CD4-positive, alpha-beta T cell treated with Interleukin-15 for 1 hour (primary cell): ENCODE results near the gene PLXNA3.

Experiments
- DNase-seq: peaks from one replicate; pipeline ENCODE4 v3.0.0-alpha.2; 2020

The PLXNA3 gene

DNA sequence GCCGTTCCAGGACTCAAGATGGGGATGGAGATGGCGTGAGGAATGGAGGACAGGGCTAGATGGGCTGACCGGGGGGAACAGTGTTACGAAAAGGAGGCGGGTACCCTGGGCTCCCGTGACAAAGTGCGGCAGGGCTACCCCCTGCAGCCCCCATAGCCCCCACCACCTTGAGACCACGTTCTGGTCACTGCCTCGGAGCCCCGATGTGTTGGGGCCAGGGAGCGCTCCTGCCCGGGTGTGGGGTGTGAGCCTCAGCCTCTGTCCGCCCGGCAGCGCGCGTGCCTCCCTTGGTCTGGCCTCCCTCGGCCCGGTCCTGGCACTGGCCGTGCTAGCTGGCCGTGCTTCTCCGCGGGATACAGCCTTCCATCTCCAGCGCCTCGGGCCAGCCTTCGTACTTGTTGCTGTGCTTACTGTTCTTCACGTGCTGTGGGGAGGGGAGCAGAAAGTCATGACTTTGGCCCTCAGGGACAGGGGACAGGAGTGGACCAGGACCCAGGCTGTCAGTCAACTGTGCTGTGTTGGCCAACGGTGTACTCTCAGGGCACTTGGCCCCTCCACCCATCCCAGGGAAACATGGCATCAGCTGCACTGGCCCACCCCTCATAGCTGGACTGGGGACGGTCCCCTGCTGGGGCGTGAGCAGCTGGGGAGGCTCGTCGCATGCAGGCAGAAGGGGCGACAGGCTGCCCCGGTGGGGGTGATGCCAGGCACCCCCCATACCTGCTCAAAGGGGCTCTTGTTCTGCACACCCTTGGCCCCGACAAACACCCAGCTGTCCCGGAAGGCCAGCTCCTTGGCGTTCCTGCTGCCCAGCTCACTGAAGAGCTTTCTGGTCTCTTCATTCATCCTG is 48.6 kb downstream of the PLXNA3 start:
- no peak for DNase-seq

DNA sequence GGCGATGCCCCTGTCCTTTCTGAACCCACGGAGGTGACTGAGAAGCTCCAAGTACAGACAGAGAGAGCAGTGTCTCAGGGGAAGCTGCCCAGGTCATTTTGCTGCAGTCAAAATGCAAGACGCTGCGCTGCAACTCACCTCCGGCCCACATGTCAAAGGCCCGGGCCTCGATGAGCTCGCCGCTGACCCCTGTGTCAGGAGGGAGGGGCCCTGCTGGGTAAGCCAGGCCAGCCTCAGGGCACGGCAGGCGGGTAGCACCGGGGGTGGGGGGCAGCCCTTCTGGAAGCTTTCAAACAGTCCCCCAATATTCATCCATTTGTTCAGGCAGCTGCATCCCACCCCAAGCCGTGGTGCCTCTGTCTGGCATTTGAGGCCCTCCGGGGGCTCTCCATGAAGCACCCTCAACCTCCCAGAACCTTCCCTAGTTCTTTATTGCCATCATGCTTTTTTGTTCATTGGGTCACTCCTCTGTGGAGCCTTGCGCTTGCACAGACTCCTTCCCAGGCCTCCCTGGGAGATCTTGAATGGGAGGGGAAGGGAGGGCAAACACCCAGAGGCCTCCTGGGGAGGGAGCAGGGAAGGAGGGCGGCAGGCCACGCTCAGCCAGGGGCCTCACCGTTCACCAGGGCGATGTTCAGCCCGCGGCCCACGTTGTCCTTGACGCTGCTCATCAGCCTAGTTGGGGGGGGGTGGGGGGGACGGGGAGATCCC is 49.7 kb downstream of the PLXNA3 start:
- no peak for DNase-seq

DNA sequence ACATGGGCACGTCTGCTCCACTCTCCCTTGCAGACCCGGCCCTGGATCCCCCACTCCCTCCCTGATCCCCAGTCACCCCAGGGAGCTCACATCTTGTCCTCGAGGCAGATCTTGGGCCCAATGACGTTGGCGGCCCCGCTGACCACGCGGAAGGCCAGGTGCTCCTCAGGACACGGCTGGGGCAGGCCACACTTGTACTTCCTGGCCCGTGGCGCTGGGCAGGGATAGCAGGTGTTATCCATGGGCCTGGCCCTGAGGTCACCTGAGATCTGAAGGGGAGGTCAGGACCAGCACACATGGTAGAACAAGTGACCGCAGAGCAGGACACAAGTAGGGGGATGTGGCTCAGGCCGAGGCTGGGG is 50.3 kb downstream of the PLXNA3 start:
- no peak for DNase-seq

DNA sequence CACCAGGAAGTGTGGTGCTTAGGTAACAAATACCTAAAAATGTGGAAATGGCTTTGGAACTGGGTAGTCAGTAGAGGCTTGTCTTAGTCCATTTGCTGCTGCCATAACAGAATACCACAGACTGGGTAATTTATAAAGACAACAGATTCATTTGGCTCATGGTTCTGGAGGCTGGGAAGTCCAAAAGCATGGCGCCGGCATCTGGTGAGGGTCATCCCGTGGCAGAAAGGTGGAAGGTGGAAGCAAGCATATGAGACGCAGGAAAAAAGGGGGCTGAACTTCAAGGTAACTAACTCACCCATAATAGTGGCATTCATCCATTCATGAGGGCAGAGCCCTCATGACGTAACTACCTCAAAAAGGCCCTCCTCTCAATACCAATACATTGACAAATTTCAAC is 51.4 kb downstream of the PLXNA3 start:
- no peak for DNase-seq

DNA sequence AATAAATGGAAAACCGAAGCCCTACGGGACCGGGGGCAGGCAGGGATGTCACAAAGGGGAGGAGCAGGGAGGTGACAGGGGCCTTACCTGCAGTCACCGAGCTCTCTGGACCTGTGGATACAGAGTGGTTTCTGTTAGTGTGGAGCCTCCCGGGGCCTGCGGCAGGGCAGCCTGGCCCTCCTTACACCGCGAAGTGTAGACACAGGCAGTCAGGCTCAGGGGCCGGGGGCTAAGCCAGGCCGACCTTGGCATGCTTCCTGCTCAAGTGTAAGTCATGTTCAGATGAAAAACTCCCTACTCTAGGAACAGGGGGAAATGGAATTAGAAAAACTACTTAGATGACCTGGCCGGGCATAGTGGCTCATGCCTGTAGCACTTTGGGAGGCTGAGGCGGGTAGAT is 53.7 kb downstream of the PLXNA3 start:
- no peak for DNase-seq

DNA sequence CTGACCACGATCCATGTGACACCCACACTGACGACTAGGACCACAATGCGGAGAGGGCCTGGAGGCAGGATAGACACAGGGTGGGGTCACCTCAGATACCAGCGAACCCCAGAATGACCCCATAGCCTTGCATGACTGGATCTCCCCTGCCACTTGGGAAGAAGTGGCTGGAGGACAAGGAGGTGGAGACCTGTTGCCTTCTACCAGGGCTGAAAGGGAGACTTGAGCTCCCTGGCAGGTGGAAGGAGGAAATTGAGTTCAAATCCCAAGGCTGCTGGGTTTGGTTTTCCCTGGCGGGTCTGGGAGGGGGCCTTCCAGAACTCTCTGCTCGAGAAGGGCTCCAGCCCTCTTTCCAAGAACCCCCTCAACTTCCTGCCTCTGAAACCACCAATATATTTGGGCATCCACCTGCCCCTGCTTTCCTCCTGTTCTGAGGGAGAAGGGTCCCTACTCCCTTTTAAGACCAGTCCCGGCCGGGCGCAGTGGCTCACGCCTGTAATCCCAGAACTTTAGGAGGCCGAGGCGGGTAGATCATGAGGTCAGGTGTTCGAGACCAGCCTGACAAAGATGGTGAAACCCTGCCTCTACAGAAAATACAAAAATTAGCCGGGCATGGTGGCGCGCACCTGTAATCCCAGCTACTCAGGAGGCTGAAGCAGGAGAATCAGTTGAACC is 54.9 kb downstream of the PLXNA3 start:
- DNase-seq: no peak

DNA sequence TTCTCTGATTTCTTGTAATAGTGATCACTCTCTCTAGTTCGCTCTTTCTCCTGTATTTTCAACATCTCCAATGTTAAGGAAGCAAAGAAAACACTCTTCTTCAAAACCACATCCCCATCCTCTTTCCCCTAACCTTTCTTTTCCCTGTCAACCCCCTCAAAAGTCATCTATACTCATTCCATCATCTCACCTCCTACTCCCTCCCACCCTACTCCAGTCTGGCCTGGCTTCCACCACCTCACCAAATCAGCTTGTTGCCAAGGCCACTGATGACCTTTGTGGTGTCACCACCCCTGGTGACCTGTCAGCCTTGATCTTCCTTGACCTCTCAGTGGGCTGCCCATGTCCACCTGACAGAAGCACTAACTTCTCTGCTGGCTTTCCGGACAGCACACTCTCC is 55.6 kb downstream of the PLXNA3 start:
- DNase-seq: no peak

DNA sequence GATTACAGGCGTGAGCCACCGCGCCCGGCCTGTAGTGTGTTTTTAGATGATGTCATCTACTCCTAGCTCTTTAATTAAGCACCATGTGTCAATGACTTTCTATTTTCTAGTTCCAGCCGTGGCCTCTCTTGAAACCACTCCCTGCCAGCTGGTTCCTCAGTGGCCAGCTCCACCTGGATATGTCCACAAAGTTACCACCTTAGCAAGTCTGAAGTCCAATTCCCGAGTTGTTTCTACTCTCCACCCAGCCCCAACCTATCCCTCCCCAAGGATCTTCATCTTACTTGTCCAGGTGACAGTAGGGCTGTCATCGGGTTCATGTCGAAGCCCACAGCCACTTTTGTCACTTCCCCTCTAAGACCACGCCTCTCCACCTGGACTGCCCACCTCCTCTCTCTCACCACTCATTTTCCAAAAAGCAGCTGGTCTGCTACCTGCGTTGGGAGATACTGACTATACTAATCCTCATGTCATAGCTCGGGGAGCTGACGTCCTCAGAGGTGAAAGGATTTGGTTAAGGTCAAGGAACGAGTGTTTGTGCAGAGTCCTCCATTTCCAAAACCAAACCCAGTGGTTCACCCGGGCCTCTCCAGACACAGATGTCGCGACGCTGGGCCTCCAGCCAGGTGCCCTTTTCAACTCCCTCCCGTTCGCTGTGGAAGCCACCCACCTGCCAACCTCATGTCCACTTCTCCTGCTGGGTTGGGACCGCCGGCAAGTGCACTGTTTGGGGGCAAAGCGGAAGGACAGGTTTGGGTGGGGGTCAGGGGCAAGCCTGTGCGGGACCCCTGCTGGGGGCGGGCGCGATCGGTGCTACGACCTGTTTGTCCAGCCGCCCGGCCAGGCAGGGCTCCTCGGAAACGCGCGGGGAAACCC is 57.2 kb downstream of the PLXNA3 start:
- DNase-seq: no peak

DNA sequence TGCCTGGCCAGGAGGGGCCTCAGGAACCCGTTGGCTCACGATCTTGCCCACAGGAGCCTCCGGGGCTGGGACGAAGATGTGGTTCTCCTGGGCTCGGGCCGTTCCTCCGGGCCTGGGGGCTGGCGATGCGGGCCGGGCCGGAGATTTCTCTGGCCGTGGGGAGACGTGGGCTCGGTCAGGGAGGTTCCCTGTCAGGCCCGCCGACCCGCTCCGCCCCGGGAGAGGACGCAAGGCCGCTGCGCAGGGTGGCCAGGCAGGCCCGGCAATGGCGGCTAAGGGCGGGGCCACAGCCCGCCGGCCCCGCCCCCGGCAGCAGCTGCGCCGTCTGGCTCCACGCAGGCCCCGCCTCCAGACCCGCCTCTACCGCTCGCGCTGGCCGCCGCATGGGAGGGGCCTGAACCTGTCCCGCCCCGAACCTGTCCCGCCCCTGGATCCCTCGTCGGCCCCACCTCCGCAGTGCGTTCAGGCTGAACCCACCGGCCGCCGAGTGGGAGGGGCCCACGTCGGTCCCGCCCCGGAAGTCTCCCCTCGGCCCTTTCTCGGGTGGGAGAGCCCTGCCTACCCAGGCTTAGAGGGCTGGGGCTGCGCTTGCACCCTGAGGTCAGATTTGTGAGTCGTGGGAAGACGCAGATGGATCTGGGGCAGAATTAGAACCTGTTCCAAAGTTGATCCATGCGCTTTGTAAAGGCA is 58.0 kb downstream of the PLXNA3 start, which contains the start of gene FAM3A:
TSS of gene FAM3A (minus strand) at position 267 of the 690 bp plus-strand sequence. CDS start 460 bp downstream, outside the sequence.
- peak; percentile 93 for DNase-seq

DNA sequence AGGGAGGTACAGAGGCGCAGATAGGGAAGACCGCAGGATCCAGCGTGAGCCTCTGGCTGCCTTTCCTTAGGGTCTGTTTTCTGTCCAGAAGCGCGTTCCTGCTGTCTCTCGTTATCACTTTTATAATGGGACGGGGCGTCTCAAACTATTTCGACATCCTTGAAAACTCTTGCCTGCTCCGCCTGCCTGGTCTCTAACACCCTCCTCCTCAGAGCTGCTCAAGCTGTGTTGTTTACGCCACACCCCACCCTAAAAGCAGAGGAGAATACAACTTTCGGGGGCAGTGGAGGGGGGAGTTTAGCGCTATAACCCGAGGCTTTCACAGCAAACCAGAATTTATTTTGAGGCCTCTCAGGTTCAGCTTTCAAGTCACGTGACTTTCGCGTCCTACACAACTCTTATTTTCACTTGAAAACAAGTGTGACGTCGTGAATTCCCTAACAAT is 58.6 kb downstream of the PLXNA3 start:
- no peak for DNase-seq

DNA sequence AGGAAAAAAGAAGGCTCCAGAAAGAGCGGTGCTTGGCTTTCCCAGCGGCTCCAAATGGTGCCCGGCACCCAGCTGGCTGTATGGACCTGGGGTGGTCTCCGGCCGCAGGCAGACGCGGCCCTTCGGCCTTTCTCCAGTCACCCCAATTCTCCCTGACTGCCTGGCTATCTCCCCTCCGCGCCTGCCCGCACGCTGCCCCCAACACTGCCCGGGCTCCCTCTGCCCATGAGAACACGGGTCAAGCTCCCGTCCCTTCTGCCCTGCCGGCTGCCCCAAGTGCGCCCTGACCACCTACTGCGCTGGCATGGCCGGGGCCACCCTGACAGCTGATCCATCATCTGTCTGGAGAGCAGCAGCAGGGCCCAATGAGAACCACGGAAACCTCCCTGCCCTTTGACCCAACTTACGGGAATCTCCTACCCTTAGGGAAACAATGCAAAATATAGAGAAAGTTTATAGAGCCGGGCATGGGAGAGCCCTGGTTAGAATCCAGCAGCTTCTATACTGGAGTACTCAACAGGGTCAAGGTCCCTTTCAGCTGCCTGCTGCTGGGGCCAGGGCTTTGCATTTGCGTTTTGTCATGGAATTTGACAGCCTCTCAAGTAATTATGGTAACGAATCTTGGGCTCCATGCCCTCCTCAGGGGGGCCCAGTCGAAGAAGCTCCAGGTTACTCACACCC is 59.2 kb downstream of the PLXNA3 start:
- DNase-seq: no peak

DNA sequence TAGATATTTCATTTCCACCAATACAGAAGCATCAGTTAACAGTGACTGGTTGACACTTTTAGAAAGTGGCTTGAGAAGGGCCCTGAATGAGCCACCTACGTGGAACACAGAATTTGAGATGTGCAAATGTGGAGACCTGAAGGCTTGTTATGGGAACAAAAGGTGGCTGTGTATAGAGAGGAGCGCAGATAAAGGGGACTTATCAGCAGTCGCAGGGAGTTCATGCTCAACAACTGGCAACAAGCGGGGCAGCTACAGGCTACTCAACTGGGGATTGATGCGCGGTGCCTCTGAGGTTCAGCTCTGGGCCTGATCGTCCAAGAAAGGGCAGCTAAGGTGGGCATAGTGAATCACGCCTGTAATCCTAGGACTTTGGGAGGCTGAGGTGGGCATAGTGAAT is 61.3 kb downstream of the PLXNA3 start:
- no peak for DNase-seq

DNA sequence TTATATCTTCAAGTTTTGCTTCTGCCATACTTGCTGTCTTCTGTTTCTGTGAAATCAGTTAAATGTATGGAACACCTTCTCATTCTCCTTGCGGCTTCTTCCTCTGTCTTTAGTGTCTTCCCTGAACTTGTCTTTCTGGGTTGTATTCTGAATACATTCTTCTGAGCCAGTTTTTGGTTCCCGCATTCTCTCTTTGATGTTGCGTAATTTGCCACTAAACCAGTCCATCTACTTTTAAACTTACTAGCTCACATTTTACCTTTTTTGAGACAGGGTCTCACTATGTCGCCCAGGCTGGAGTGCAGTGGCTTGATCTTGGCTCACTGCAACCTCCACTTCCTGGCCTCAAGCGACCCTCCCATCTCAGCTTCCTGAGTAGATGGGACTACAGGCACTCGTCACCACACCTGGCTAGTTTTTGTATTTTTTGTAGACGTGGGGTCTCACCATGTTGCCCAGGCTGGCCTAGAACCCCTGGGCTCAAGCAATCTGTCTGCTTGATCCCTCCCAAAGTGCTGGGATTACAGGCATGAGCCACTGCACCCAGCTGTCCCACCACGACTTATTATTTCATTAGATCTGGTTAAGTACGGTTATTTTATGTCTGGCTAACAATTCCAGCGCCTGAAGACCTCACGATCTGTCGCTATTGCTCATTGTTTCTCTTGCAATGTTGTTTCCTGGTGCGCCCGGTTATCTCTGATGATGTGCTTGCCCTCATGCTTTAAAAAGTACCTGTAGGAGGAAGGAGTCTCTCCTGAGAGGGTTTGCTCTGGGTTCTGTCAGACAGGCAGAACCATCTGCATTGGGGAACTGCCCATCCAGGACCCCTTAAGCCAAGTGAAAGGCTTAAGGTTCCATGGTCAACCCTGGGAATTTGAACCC is 67.8 kb downstream of the PLXNA3 start:
- no peak for DNase-seq

DNA sequence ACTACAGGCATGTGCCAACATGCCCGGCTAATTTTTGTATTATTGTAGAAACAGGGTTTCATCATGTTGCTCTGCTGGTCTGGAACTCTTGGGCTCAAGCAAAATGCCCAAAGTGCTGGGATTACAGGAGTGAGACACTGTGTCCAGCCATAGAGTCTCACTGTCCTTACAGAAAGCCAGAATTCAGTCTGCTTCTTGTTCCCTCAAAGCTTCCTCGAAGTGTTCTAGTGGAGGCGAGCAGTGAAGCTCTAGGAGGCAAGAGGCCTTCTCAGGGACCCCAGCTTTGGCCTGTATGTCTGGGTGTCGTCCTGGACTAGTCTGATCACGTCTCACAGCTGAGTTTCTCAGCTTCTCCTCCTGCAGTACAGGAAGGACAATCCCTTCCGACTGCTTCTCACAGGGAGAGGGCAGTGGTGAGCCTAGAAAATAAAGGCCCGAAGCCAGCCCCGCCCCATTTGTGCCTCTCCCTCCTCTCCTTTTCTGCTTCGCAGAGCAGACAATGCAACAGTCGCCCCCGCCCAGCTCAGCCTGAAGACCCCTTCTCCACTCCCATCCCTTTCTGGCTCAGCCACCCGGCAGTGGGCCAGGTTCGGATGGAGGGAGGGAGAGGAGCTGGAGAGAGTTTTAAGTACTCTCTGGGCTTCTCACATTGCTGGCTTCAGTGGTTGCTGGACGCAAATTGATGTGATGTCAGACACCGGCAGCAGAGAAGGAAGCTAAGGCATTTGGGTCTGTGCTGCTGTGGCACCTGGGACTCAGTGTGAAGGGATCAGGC is 69.0 kb downstream of the PLXNA3 start:
- peak; percentile 67 for DNase-seq
